GM12865 (cell line): ENCODE data around the gene SRPRB.

Source experiments
- DNase-seq: peaks from one replicate; pipeline ENCODE4 v3.0.0; 2010; ENCODE audit warnings: low read depth
- H3K4me3 ChIP-seq: 2 replicates; pipeline ENCODE4 v1.5.1; 2011; ENCODE audit warnings: mild to moderate bottlenecking, low read depth, low read length, control low read depth
- TF ChIP-seq, protein P1 (sequence below): IDR thresholded peaks from 2 replicates; pipeline ENCODE4 v1.5.1; 2011; ENCODE audit warnings: low read length, control low read depth, low read depth, inconsistent platforms; ENCODE audit not compliant: insufficient read depth; ENCODE audit errors: missing control alignments

The SRPRB gene

DNA sequence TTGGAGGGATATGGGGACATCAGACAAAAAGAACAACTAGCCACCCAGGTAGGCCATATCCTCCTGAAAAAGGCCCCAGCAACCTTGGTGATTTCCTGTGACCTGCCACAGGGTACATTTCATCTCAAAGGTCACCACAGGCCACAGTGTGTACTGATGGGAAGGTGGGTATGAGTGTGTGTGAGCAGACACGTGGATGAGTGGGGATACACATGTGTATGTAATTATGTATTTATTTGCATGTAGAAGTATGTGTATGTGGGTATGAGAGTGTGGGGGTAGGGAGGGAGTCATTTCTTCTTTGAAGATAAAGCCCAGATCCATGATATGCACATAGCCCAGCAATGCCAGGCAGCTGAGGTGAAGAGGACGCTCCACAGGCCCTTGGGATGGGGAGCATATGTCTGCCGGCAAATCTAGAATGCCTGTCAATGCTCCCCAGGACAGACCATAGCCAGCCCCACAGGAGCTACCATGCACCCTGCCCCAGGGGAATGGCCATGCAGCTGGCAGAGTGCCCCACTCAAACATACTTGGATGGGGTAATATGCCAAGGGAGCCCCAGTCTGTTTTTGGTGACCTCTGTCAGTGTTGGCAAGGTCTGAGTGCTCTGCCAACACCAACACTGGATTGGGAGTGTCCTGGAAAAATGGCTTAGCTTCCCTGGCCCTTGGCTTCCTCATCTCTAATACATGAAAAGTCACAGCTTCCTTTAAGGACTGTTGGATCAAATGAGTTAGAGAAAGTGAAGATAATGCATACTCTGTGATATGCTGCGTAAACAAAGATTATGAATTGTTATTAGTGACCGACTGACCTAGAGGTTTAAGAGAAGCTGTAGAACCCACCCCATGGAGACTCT is 47.7 kb downstream of the SRPRB start:
- no peak overlapping the region for H3K4me3 ChIP-seq
- peak; percentile 21 for DNase-seq
- TF ChIP-seq, protein P1, sequence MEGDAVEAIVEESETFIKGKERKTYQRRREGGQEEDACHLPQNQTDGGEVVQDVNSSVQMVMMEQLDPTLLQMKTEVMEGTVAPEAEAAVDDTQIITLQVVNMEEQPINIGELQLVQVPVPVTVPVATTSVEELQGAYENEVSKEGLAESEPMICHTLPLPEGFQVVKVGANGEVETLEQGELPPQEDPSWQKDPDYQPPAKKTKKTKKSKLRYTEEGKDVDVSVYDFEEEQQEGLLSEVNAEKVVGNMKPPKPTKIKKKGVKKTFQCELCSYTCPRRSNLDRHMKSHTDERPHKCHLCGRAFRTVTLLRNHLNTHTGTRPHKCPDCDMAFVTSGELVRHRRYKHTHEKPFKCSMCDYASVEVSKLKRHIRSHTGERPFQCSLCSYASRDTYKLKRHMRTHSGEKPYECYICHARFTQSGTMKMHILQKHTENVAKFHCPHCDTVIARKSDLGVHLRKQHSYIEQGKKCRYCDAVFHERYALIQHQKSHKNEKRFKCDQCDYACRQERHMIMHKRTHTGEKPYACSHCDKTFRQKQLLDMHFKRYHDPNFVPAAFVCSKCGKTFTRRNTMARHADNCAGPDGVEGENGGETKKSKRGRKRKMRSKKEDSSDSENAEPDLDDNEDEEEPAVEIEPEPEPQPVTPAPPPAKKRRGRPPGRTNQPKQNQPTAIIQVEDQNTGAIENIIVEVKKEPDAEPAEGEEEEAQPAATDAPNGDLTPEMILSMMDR, result no peak

DNA sequence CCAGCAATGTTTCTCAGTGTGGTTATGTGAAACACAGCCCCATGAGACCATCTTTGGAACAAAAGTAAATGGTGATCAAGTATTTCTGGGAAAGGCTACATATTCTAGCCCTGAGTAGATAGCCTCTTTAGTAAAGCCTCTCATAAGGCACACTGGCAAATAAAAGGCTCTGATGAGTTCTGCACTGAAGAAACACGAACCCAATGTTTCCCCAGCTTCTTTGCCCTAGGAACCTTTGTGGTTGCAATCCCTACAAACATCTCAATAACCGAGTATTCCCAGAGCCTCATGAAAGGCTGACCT is 48.3 kb downstream of the SRPRB start:
- TF ChIP-seq, protein P1, result no peak
- H3K4me3 ChIP-seq, result no peak overlapping the region
- DNase-seq, result no peak

DNA sequence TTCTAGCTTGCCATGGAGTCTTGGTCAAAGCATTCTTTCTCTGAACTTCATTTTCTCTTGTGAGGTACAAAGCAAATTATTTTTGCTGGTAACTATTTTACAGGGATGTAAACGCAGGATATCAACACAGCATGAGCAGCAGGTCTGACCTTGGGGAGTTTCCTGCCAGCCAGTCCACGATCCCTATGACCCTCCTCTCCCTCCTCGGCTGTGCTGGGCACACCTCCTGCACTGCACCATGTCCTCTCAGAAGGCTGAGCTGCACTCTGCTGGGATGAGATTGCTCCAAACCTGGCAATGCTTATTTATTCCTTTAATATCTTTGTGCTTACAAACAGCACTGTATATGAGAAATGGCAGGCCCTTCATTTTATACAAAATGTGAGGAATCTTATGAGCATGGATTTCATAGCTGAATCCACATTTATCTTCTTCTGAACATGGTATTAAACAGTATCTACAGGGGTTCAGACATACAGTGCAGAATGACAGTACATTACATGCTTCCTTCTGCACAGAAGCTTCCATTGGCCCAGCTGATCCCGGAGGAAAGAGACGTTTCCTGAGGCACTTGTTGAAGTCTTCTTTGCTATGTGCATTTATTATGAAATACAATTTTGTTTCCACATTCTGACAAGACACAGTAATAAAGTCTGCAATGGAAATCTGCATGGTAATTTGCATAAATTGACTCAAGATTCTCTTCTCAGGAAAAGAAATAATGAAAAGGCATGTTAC is 48.8 kb downstream of the SRPRB start:
- H3K4me3 ChIP-seq, result no peak overlapping the region
- TF ChIP-seq, protein P1, result no peak
- DNase-seq, result no peak

DNA sequence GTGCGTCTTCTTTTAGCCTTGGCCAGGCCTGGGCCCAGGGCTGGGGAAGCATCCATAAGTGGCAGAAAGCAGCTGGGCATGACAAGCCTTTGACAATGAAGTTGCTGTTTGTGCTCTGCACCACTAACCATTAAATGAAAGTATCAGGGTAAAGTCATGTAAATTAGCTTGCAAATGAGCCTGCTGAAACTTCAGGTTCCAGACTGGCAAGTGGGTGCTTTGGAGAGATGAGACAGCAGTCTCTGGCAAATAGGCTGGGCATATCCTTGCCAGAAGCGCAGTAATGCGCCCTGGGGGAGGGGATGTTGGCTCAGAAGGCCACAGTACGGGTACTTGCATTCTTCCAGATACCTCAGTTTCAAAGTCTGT is 49.4 kb downstream of the SRPRB start:
- no peak overlapping the region for H3K4me3 ChIP-seq
- DNase-seq, result peak; percentile 26
- TF ChIP-seq, protein P1, result no peak

DNA sequence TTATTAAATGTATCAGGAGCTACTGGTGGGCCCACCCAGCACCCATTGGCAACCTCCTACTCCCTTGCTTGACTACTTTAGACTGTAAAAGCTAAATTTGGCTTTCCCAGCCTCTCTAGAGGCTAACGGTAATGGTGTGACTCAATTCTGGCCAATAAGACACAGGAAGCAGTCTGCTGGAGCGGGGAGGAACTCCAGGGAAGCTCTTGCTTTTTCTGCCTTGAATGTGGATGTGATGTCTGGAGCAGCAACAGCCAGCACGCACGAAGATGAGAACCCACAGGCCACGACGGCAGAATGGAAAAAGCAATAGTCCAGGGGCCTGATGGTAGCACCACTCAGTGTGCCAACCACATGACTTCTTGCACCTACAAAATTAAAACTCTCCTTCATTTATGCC is 50.2 kb downstream of the SRPRB start:
- TF ChIP-seq, protein P1, result no peak
- H3K4me3 ChIP-seq, result no peak overlapping the region
- no peak for DNase-seq

DNA sequence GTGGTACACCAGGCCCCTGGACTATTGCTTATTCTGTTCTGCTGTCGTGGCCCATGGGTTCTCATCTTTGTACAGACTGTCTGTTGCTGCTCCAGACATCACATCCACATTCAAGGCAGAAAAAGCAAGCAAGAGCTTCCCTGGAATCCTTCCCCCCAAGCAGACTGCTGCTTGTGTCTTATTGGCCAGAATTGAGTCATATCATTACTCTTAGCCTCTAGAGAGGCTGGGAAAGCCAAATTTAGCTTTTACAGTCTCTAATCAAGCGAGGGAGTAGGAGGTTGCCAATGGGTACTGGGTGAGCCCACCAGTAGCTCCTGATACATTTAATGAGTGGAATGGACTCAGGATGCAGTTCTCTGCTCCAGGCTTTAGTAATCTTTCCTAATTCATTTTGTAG is 50.7 kb downstream of the SRPRB start:
- DNase-seq, result no peak
- H3K4me3 ChIP-seq, result no peak overlapping the region
- TF ChIP-seq, protein P1, result no peak

DNA sequence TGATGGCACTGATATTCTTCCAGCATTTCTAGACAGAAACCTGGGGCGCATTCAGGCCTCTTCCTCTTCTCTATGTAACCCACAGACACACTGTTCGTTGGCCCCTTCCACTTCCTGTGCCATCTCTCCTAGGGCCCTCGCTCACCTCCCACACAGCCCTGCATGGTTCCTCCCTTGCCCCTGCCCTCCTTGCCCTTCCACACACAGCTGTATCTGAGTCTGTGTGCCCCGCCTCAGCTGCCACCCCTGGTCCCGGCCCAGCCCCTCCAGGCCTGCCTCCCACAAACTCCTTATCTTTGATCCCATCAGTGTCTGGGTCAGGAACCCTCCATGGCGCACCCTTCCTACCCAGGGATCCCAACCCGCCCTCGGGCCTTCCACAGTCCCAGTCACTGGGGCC is 52.2 kb downstream of the SRPRB start:
- TF ChIP-seq, protein P1, result no peak
- no peak overlapping the region for H3K4me3 ChIP-seq
- no peak for DNase-seq
